Measurements from ENCODE around the gene HMOX1.

DNA sequence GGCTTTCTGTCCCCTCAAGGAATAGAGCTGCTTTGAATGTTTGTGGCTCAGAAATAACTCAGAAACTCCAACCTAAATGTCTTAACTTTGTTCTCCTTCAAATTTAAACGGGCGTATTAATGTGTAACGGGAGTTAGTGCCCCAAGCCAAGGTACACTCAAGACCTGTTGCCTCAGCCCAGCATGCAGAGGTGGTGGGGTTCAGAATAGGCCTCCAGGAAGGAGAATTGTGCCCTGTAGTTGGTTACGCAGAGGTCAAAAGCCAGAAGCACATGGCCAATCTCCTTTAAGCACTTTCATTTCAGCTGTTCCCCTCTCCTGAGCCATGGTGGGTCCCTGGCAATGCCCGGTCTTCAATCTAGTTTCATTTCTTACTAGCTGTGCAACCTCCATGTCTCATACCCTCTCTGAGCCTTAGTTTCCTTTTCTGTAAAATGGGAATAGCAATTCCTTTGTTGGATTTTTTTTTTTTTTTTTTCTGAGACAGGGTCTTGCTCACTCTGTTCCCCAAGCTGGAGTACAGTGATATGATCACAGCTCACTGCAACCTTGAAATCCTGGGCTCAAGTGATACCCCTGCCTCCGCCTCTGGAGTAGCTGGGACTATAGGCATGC lies 4.2 kb downstream of the HMOX1 start:
- no peak for TF ChIP-seq CTCF (IDR thresholded peaks at IDR 0.05)
- no peak for TF ChIP-seq EP300 (IDR thresholded peaks at IDR 0.05)

All from suprapubic skin (tissue), 3 donors.